Neural crest cell (in vitro differentiated cells): ENCODE measurements around the gene EWSR1. TPM values are rescaled to one million over a fixed set of nuclear protein-coding genes. Genes with fewer than 3 reads are reported as not detected.

ENCODE experiments used
- DNase-seq: peaks from one replicate; pipeline ENCODE4 v3.0.0; 2021; ENCODE audit warnings: low read depth, mixed read lengths, low spot score
- H3K27ac Mint-ChIP-seq: one replicate; pipeline ENCODE4 v1.8.0; 2021; ENCODE audit warnings: mild to moderate bottlenecking, mixed read lengths; ENCODE audit not compliant: unreplicated experiment
- H3K27me3 Mint-ChIP-seq: 2 replicates; pipeline ENCODE4 v1.8.0; 2021; ENCODE audit warnings: low read depth, mild to moderate bottlenecking, mixed read lengths
- H3K36me3 Mint-ChIP-seq: 2 replicates; pipeline ENCODE4 v1.8.0; 2021; ENCODE audit warnings: low read depth, mild to moderate bottlenecking, mixed read lengths
- H3K4me1 Mint-ChIP-seq: 2 replicates; pipeline ENCODE4 v1.8.0; 2021; ENCODE audit warnings: mixed read lengths
- H3K4me3 Mint-ChIP-seq: one replicate; pipeline ENCODE4 v1.8.0; 2021; ENCODE audit warnings: mild to moderate bottlenecking, mixed read lengths
- H3K9me3 Mint-ChIP-seq: 2 replicates; pipeline ENCODE4 v1.8.0; 2021; ENCODE audit warnings: mixed read lengths
- CTCF ChIP-seq: fragments of 200-600 bp; sonication (generic); conservative IDR thresholded peaks from 2 replicates; pipeline ENCODE4 v1.5.0; 2021; ENCODE audit warnings: antibody characterized with exemption, mild to moderate bottlenecking
- total RNA-seq: library from RNA; stranded (reverse); gene quantifications from 2 replicates; pipeline ENCODE4 v1.2.1, GENCODE V29; 2021

EWSR1 gene
- total RNA-seq, 1 donor from 2014 or later = 483 TPM

DNA sequence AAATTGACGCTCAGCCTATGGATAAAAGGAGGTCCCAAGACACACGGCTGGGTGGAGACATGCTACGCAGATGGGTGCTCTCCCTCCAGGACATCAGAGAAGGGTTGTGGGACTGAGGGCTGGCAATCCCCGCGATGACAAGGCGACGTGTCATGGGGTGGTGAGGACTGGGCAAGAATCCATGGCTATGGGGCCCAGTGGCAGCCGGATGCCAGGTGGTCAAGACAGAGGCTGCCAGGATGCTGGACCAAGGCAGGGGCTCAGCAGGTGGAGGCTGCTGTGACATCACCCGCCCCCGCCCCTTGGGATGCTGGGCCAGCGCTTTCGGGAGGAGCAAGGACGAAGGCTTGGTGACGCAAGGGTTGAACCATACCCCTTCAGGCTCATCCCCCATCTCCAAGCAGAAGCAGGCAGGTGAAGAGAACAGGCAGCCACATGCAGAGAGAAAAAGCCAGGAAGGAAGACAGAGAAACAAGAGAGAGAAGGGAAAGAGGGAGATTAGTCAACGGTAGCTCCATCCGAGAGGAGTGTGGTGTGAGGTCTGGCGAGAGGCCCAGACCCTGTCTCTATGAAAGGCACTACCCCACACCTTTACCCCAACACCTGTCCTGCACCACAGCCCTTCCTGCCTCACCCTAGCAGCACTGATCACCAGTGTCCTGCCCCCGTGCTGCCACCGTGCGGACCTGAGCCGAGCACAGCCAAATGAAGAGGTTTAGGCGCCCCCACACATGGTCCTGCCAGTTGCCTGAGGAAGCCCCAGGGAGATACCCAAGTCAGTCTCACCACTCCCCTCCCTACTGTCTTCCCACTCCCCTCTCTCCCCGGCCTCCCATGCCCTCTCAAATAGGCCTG is 71.5 kb downstream of the EWSR1 start:
- H3K36me3 Mint-ChIP-seq = peaks cover 4% of the 10 kb centered on the region
- H3K27ac Mint-ChIP-seq = peak overlapping the region; percentile 50
- no peaks in the 10 kb centered on the region for H3K4me1 Mint-ChIP-seq
- DNase-seq = no peak
- H3K4me3 Mint-ChIP-seq = no peak overlapping the region
- no peaks in the 10 kb centered on the region for H3K9me3 Mint-ChIP-seq
- H3K27me3 Mint-ChIP-seq = no peaks in the 10 kb centered on the region
- no peak for TF ChIP-seq CTCF

- TF ChIP-seq CTCF = no peak
- no peak overlapping the region for H3K4me3 Mint-ChIP-seq
- H3K36me3 Mint-ChIP-seq = peaks cover 4% of the 10 kb centered on the region
- no peaks in the 10 kb centered on the region for H3K9me3 Mint-ChIP-seq
- DNase-seq = no peak
- no peaks in the 10 kb centered on the region for H3K27me3 Mint-ChIP-seq
- H3K27ac Mint-ChIP-seq = no peak overlapping the region
- H3K4me1 Mint-ChIP-seq = no peaks in the 10 kb centered on the region
Observed at GRCh38 chr22:29340566-29340965, 72.5 kb downstream of the EWSR1 start.

DNA sequence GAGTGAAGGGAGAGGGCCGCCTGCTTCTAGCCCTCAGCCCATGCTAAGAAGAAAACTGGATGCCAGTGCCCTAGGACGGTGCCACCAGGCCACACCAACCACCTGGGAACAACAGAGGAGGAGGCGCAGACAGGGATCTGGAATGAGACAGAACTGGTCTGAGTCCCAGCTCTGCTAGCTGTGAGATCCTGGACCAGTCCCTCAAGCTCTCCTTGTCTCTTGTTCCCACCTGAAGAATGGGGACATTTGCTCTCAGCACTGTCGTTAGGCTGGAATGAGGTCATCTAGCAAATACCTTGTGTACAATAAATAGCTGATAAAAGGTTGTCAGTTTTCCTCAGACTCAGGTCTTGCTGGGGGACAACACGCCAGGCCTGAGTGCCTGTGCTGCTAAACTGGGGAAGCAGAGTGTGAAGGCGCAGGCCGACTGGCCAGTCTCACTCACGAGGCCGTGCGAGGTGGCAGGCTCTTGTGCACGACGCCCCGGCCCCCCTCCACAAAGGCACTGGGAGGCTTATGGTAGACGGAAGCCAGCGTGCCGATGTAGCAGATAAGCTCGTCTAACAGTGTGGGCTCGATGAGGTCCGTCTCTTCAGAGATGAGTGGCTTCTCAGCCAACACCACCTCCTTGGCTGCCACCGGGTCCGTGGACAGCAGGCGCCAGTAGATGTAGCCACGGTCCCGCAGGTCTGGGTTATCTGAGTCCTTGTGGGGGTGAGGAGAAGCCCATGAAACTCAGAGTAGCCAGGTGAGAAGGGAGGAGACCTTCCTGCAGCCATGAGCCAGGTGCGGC is 73.2 kb downstream of the EWSR1 start:
- Mint-ChIP-seq H3K27me3 (no peaks in the 10 kb centered on the region), H3K9me3 (no peaks in the 10 kb centered on the region), H3K27ac (no peak overlapping the region), H3K36me3 (peaks cover 4% of the 10 kb centered on the region), H3K4me1 (no peaks in the 10 kb centered on the region), H3K4me3 (no peak overlapping the region)
- no peak for TF ChIP-seq CTCF
- no peak for DNase-seq

- H3K36me3 Mint-ChIP-seq = peaks cover 4% of the 10 kb centered on the region
- H3K27ac Mint-ChIP-seq = peak overlapping the region; percentile 23
- no peaks in the 10 kb centered on the region for H3K9me3 Mint-ChIP-seq
- H3K4me1 Mint-ChIP-seq = no peaks in the 10 kb centered on the region
- H3K4me3 Mint-ChIP-seq = no peak overlapping the region
- no peak for TF ChIP-seq CTCF
- no peaks in the 10 kb centered on the region for H3K27me3 Mint-ChIP-seq
- no peak for DNase-seq
Observed at GRCh38 chr22:29341849-29342127, 73.7 kb downstream of the EWSR1 start.

DNA sequence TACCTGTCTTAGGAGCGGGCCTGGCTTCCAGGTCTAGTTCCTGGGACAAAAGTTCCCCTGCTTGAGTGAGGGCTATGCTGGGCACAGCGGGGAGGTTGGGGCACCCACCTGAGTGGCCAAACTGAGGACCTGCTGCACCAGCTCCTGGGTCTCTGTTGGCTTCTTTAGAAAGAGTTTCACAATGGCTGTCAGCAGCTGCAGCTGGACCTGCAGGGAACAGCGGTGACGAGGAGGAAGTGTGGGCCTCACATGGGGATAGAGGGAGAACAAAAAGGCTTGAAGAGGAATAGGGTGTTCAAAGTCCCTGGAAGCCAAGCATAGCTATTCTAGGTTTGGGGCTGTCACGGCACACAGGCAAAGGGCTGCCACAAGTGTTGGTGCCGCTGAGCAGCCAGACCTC is 74.1 kb downstream of the EWSR1 start:
- no peak overlapping the region for H3K4me3 Mint-ChIP-seq
- no peaks in the 10 kb centered on the region for H3K4me1 Mint-ChIP-seq
- peaks cover 4% of the 10 kb centered on the region for H3K36me3 Mint-ChIP-seq
- no peak for TF ChIP-seq CTCF
- H3K27ac Mint-ChIP-seq = peak overlapping the region; percentile 23
- no peak for DNase-seq
- H3K9me3 Mint-ChIP-seq = no peaks in the 10 kb centered on the region
- H3K27me3 Mint-ChIP-seq = no peaks in the 10 kb centered on the region
